ENCODE results near the gene LAMB3.

The LAMB3 gene

DNA sequence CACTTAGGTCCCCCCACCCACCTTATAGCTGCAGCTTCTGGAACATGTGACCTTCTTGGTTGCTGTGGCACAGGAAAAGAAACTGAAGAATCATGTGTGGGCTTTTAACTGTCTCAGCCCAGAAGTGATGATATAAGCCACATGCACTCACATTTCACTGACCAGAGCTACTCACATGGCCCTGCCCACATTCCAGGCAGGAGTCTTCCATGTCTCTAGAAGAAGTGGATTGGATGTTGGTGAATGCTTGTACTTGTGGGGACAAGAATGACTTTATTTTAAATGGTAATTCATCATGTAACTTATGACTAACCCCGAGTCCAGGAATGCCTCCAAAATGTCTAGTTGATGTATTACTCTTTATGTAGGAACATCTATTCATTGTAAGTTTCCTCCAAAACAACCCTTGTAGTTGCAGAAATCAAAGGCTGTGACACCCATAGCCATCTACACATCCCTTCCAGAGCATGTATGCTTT, 84.5 kb downstream of the LAMB3 start:
- H3K36me3 ChIP-seq, result no peaks in the 10 kb centered on the region
- TF ChIP-seq, protein P1, sequence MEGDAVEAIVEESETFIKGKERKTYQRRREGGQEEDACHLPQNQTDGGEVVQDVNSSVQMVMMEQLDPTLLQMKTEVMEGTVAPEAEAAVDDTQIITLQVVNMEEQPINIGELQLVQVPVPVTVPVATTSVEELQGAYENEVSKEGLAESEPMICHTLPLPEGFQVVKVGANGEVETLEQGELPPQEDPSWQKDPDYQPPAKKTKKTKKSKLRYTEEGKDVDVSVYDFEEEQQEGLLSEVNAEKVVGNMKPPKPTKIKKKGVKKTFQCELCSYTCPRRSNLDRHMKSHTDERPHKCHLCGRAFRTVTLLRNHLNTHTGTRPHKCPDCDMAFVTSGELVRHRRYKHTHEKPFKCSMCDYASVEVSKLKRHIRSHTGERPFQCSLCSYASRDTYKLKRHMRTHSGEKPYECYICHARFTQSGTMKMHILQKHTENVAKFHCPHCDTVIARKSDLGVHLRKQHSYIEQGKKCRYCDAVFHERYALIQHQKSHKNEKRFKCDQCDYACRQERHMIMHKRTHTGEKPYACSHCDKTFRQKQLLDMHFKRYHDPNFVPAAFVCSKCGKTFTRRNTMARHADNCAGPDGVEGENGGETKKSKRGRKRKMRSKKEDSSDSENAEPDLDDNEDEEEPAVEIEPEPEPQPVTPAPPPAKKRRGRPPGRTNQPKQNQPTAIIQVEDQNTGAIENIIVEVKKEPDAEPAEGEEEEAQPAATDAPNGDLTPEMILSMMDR (IDR thresholded peaks at IDR 0.05; ENCODE audit: low read depth, low read length), result no peak
- peaks cover 15% of the 10 kb centered on the region for H3K27me3 ChIP-seq
- no peaks in the 10 kb centered on the region for H3K9me3 ChIP-seq
- no peaks in the 10 kb centered on the region for H3K4me1 ChIP-seq
- no peak overlapping the region for H3K4me3 ChIP-seq (ENCODE audit: low read depth, low read length)
- no peak for DNase-seq

DNA sequence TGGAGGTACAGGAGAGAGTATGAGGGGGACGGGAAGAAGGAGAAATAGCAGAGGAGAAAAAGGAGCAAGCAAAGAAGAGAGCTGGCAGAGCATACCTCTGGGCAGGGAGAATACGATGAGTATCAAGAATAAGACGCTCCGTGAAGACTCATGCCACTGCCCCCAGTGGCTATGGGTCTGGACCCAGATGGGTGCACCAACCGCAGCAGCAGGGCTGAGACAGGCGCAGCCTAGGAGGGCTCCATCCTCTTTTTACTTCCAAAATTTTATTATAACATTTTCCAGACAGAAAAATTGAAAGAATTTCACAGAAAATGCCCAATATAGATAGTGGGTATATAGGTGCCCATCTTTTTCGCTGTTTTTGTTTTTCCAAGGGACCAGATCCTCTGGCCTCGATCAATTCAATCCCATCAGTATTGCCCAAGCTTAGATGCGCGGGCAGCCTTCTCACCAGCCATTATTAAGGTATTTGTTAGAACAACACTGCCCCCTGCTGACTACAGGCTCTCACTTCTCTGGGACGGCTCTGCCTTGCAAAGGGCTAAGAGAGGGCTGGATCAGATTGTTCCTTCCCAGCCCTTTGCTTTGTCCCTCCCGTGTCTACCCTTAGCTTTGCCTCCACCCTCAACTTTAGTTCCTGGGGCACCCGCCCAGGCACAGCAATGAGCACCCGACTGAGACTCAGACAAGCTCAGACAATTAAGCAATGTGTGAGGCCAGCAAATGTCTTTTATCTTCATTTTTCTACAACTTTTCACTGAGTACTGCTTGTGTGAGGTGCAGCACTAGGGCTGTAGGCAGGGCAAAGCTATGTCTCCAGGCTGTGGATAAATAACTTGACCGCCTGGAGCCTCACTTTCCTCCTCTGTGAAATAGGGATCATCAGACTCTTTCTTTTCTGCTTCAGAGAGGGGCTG, 86.2 kb downstream of the LAMB3 start:
- DNase-seq, result peak; percentile 88
- Histone ChIP-seq H3K9me3 (no peaks in the 10 kb centered on the region), H3K4me1 (peaks cover 5% of the 10 kb centered on the region; the same call in 1 of the 2 replicates), H3K36me3 (no peaks in the 10 kb centered on the region), H3K4me3 (ENCODE audit: low read depth, low read length) (no peak overlapping the region), H3K27me3 (peaks cover 6% of the 10 kb centered on the region; the same call in 1 of the 2 replicates)
- TF ChIP-seq, protein P1 (IDR thresholded peaks at IDR 0.05; ENCODE audit: low read depth, low read length), result peak; percentile 85
